H1 (cell line): Measurements from ENCODE around the gene RABL6. TPM values are rescaled to one million over a fixed set of nuclear protein-coding genes. Genes with fewer than 3 reads are reported as not detected.

ENCODE experiments used
- CHD2 ChIP-seq: IDR thresholded peaks from 2 replicates; pipeline ENCODE4 v1.6.1; 2012; ENCODE audit warnings: low read length, improper control_type of control experiment
- CTBP2 ChIP-seq: IDR thresholded peaks from 2 replicates; pipeline ENCODE4 v1.7.0; 2011; ENCODE audit warnings: borderline replicate concordance, mild to moderate bottlenecking, moderate library complexity, mixed read lengths, low read length; ENCODE audit not compliant: insufficient read depth, insufficient read length
- JUND ChIP-seq: IDR thresholded peaks from 2 replicates; pipeline ENCODE4 v1.6.1; 2011; ENCODE audit warnings: mild to moderate bottlenecking, improper control_type of control experiment, low read length
- NRF1 ChIP-seq: IDR thresholded peaks from 2 replicates; pipeline ENCODE4 v1.6.1; 2011; ENCODE audit warnings: mild to moderate bottlenecking, low read depth, low read length, improper control_type of control experiment
- POLR2AphosphoS5 ChIP-seq: IDR thresholded peaks from 2 replicates; pipeline ENCODE4 v1.6.1; 2011; ENCODE audit warnings: low read depth, low read length
- RBBP5 ChIP-seq: IDR thresholded peaks from 2 replicates; pipeline ENCODE4 v1.7.1; 2012; ENCODE audit warnings: low read depth, mild to moderate bottlenecking, inconsistent platforms, low read length, moderate library complexity, borderline replicate concordance
- SP1 ChIP-seq: IDR thresholded peaks from 2 replicates; pipeline ENCODE4 v1.6.1; 2011; ENCODE audit warnings: low read depth, low read length
- SUZ12 ChIP-seq: fragments of 200-600 bp; sonication (generic); IDR thresholded peaks from 2 replicates; pipeline ENCODE4 v1.6.1; 2012; ENCODE audit warnings: mild to moderate bottlenecking, inconsistent platforms, low read length, moderate library complexity, mixed read lengths
- ZNF274 ChIP-seq: IDR thresholded peaks from 2 replicates; pipeline ENCODE4 v1.7.0; 2012; ENCODE audit warnings: low read length, borderline replicate concordance; ENCODE audit errors: extremely low read depth
- polyA plus RNA-seq, 7 experiments: library from polyadenylated mRNA; depleted of rRNA in 3 of 7; stranded (reverse) in 5 of 7; unstranded in 2 of 7; fragments of >200 nt in 5 of 7; fragments of 200-250 nt in 2 of 7; gene quantifications; 1 replicate in 5 of 7; 2 replicates in 1 of 7; 4 replicates in 1 of 7; pipeline versions ENCODE4 v1.2.1 to v1.2.3, GENCODE V29; 2011 to 2013; ENCODE audit warnings: missing spikeins in 2 of 7, mixed read lengths in 2 of 7
- total RNA-seq: library from RNA; stranded (reverse); fragmentation: NEBNext Ultra II Directional; extraction: Animal tissue kit (Norgen Biotek cat#: 25700); gene quantifications from 2 replicates; pipeline ENCODE4 v1.2.1, GENCODE V29; 2021
- TF ChIP-seq, protein P1 (sequence below): fragments of 300-600 bp; sonication (generic); IDR thresholded peaks from 2 replicates; pipeline ENCODE4 v1.7.1; 2012; ENCODE audit warnings: low read length, moderate library complexity, mild to moderate bottlenecking, inconsistent platforms; ENCODE audit not compliant: insufficient replicate concordance

The RABL6 gene
- total and polyA plus RNA-seq, 2 of the 8 experiments (the other 6 are each of a cell fraction or from before 2014, with no cell fraction given), result 70.1 to 130 TPM

DNA sequence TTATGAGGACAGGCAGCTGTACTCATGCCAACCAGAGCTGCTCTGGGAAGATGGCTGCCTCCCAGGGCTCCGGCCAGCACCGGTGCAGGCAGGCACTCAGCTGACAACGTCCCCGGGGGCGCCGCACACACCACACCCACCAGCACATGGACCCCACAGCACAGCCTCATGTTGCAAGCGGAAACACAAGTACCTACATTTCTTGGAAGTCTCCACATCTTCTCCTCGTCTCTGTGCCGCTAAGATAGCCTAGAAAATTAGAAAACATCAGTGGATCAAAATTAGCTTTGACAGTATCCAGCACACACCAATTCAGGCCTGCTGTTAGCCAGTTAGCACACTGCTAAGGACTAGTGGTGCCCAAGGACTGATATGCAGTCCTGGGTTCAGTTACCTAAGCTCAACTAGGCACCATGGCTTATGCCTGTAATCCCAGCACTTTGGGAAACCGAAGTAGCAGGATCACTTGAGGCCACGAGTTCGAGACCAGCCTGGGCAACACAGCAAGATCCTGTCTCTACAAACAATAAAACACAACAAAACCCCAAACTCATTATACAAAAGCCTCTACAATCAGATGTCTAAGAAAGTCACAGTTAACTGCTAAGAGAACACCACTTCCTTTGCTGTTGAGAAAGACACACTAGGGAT is 56.0 kb downstream of the RABL6 start (continued):
- TF ChIP-seq CTBP2 (no peak), POLR2AphosphoS5 (no peak), JUND (no peak), CHD2 (no peak), RBBP5 (no peak), SP1 (no peak), SUZ12 (no peak), NRF1 (no peak), ZNF274 (no peak)
- TF ChIP-seq, protein P1, sequence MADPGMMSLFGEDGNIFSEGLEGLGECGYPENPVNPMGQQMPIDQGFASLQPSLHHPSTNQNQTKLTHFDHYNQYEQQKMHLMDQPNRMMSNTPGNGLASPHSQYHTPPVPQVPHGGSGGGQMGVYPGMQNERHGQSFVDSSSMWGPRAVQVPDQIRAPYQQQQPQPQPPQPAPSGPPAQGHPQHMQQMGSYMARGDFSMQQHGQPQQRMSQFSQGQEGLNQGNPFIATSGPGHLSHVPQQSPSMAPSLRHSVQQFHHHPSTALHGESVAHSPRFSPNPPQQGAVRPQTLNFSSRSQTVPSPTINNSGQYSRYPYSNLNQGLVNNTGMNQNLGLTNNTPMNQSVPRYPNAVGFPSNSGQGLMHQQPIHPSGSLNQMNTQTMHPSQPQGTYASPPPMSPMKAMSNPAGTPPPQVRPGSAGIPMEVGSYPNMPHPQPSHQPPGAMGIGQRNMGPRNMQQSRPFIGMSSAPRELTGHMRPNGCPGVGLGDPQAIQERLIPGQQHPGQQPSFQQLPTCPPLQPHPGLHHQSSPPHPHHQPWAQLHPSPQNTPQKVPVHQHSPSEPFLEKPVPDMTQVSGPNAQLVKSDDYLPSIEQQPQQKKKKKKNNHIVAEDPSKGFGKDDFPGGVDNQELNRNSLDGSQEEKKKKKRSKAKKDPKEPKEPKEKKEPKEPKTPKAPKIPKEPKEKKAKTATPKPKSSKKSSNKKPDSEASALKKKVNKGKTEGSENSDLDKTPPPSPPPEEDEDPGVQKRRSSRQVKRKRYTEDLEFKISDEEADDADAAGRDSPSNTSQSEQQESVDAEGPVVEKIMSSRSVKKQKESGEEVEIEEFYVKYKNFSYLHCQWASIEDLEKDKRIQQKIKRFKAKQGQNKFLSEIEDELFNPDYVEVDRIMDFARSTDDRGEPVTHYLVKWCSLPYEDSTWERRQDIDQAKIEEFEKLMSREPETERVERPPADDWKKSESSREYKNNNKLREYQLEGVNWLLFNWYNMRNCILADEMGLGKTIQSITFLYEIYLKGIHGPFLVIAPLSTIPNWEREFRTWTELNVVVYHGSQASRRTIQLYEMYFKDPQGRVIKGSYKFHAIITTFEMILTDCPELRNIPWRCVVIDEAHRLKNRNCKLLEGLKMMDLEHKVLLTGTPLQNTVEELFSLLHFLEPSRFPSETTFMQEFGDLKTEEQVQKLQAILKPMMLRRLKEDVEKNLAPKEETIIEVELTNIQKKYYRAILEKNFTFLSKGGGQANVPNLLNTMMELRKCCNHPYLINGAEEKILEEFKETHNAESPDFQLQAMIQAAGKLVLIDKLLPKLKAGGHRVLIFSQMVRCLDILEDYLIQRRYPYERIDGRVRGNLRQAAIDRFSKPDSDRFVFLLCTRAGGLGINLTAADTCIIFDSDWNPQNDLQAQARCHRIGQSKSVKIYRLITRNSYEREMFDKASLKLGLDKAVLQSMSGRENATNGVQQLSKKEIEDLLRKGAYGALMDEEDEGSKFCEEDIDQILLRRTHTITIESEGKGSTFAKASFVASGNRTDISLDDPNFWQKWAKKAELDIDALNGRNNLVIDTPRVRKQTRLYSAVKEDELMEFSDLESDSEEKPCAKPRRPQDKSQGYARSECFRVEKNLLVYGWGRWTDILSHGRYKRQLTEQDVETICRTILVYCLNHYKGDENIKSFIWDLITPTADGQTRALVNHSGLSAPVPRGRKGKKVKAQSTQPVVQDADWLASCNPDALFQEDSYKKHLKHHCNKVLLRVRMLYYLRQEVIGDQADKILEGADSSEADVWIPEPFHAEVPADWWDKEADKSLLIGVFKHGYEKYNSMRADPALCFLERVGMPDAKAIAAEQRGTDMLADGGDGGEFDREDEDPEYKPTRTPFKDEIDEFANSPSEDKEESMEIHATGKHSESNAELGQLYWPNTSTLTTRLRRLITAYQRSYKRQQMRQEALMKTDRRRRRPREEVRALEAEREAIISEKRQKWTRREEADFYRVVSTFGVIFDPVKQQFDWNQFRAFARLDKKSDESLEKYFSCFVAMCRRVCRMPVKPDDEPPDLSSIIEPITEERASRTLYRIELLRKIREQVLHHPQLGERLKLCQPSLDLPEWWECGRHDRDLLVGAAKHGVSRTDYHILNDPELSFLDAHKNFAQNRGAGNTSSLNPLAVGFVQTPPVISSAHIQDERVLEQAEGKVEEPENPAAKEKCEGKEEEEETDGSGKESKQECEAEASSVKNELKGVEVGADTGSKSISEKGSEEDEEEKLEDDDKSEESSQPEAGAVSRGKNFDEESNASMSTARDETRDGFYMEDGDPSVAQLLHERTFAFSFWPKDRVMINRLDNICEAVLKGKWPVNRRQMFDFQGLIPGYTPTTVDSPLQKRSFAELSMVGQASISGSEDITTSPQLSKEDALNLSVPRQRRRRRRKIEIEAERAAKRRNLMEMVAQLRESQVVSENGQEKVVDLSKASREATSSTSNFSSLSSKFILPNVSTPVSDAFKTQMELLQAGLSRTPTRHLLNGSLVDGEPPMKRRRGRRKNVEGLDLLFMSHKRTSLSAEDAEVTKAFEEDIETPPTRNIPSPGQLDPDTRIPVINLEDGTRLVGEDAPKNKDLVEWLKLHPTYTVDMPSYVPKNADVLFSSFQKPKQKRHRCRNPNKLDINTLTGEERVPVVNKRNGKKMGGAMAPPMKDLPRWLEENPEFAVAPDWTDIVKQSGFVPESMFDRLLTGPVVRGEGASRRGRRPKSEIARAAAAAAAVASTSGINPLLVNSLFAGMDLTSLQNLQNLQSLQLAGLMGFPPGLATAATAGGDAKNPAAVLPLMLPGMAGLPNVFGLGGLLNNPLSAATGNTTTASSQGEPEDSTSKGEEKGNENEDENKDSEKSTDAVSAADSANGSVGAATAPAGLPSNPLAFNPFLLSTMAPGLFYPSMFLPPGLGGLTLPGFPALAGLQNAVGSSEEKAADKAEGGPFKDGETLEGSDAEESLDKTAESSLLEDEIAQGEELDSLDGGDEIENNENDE, result no peak
